ENCODE data around the gene NYAP1. TPM values are rescaled to one million over a fixed set of nuclear protein-coding genes. Genes with fewer than 3 reads are reported as not detected.
"Not testable (repeated sequence)": the region's sequence is repeated elsewhere in the genome, so short reads cannot be mapped to it uniquely, and the experiment has no call there.

NYAP1 gene
- total RNA-seq, 4 donors from 2014 or later, result 1.7 to 3.2 (median 1.9) TPM

- no peak for DNase-seq (ENCODE audit: extremely low spot score)
- Histone ChIP-seq H3K4me1 (peaks cover 12 to 16% (median 14%) of the 10 kb centered on the region in 4 donors), H3K9me3 (no peaks in the 10 kb centered on the region), H3K36me3 (no peaks in the 10 kb centered on the region), H3K27ac (replicated peaks in 1 of 4) (no peak overlapping the region), H3K27me3 (no peaks in the 10 kb centered on the region), H3K4me3 (no peak overlapping the region)
- TF ChIP-seq POLR2AphosphoS5 (IDR thresholded peaks at IDR 0.05) (no peak), EP300 (IDR thresholded peaks at IDR 0.05) (no peak), POLR2A (IDR thresholded peaks at IDR 0.05; ENCODE audit: low read depth) (no peak), CTCF (IDR thresholded peaks at IDR 0.05) (no peak)
- WGBS, result 84% methylated on average over 6 of the region's 6 CpGs
- intact Hi-C loops (cut with DNase I), result no loop called here
Observed at GRCh38 chr7:100496509-100496908, 12.8 kb downstream of the NYAP1 start.

- H3K27me3 ChIP-seq; H3K9me3 ChIP-seq; H3K4me1 ChIP-seq; H3K4me3 ChIP-seq; DNase-seq (ENCODE audit: extremely low spot score); intact Hi-C loops (cut with DNase I); H3K27ac ChIP-seq (replicated peaks in 1 of 4); H3K36me3 ChIP-seq: not testable (repeated sequence)
- WGBS, result 94% methylated on average over 2 of the region's 2 CpGs
Observed at GRCh38 chr7:100500743-100501142, 17.0 kb downstream of the NYAP1 start.

GRCh38 chr7:100504031-100504430 is 20.3 kb downstream of the NYAP1 start:
- H3K4me3 ChIP-seq; DNase-seq (ENCODE audit: extremely low spot score); H3K36me3 ChIP-seq; H3K4me1 ChIP-seq; H3K27me3 ChIP-seq; intact Hi-C loops (cut with DNase I); H3K27ac ChIP-seq (replicated peaks in 1 of 4); H3K9me3 ChIP-seq: not testable (repeated sequence)
- 93% methylated on average over 3 of the region's 3 CpGs for WGBS

- H3K27me3 ChIP-seq, result peaks cover 0 to 5% (median 0%) of the 10 kb centered on the region in 4 donors
- H3K9me3 ChIP-seq, result no peaks in the 10 kb centered on the region
- 91% methylated on average over 9 of the region's 9 CpGs for WGBS
- DNase-seq (ENCODE audit: extremely low spot score), result no peak
- no peak overlapping the region for H3K27ac ChIP-seq (replicated peaks in 1 of 4)
- TF ChIP-seq EP300 (IDR thresholded peaks at IDR 0.05) (no peak), POLR2A (IDR thresholded peaks at IDR 0.05; ENCODE audit: low read depth) (no peak), CTCF (IDR thresholded peaks at IDR 0.05) (no peak), POLR2AphosphoS5 (IDR thresholded peaks at IDR 0.05) (no peak)
- peaks cover 0 to 5% (median 0%) of the 10 kb centered on the region in 4 donors for H3K4me1 ChIP-seq
- H3K36me3 ChIP-seq, result no peaks in the 10 kb centered on the region
- no peak overlapping the region for H3K4me3 ChIP-seq
- intact Hi-C loops (cut with DNase I), result no loop called here
Observed at GRCh38 chr7:100504887-100505611, 21.3 kb downstream of the NYAP1 start.

GRCh38 chr7:100506356-100506923 is 22.7 kb downstream of the NYAP1 start:
- WGBS, result 69% methylated on average over 8 of the region's 8 CpGs
- Histone ChIP-seq H3K27ac (replicated peaks in 1 of 4) (no peak overlapping the region), H3K36me3 (no peaks in the 10 kb centered on the region), H3K4me1 (peaks cover 0 to 5% (median 0%) of the 10 kb centered on the region in 4 donors), H3K4me3 (no peak overlapping the region), H3K9me3 (no peaks in the 10 kb centered on the region), H3K27me3 (peaks cover 0 to 5% (median 0%) of the 10 kb centered on the region in 4 donors)
- no peak for DNase-seq (ENCODE audit: extremely low spot score)
- intact Hi-C loops (cut with DNase I), result no loop called here
- TF ChIP-seq POLR2A (IDR thresholded peaks at IDR 0.05; ENCODE audit: low read depth), result no peak
- TF ChIP-seq POLR2AphosphoS5 (IDR thresholded peaks at IDR 0.05), result no peak
- no peak for TF ChIP-seq EP300 (IDR thresholded peaks at IDR 0.05)
- no peak for TF ChIP-seq CTCF (IDR thresholded peaks at IDR 0.05)
